H9 (cell line): ENCODE data around the gene TMEM108. TPM values are rescaled to one million over a fixed set of nuclear protein-coding genes. Genes with fewer than 3 reads are reported as not detected.

Experiments
- DNase-seq: peaks from one replicate; pipeline ENCODE4 v3.0.0-alpha.2; 2017
- H2AFZ ChIP-seq: one replicate; pipeline ENCODE4 v1.6.1; 2013; ENCODE audit warnings: mild to moderate bottlenecking, low read length, control low read depth, moderate library complexity
- H2AK5ac ChIP-seq: 2 replicates; pipeline ENCODE4 v1.6.1; 2013; ENCODE audit warnings: low read length, control low read depth, mixed read lengths; ENCODE audit not compliant: insufficient read length
- H2BK120ac ChIP-seq: one replicate; pipeline ENCODE4 v1.6.1; 2013; ENCODE audit warnings: low read depth, mild to moderate bottlenecking, low read length, control low read depth, inconsistent platforms; ENCODE audit not compliant: poor library complexity, severe bottlenecking
- H2BK12ac ChIP-seq: 2 replicates; pipeline ENCODE4 v1.6.1; 2013; ENCODE audit warnings: low read length, control low read depth, mixed read lengths, low read depth; ENCODE audit not compliant: insufficient read length
- H2BK15ac ChIP-seq: 2 replicates; pipeline ENCODE4 v1.6.1; 2013; ENCODE audit warnings: low read depth, low read length, control low read depth
- H2BK20ac ChIP-seq: one replicate; pipeline ENCODE4 v1.6.1; 2013; ENCODE audit warnings: low read depth, mild to moderate bottlenecking, low read length, control low read depth, inconsistent platforms; ENCODE audit not compliant: poor library complexity, severe bottlenecking
- H2BK5ac ChIP-seq: 2 replicates; pipeline ENCODE4 v1.6.1; 2013; ENCODE audit warnings: low read length, control low read depth, mixed read lengths; ENCODE audit not compliant: insufficient read length
- H3K14ac ChIP-seq: 2 replicates; pipeline ENCODE4 v1.6.1; 2013; ENCODE audit warnings: low read length, control low read depth; ENCODE audit not compliant: insufficient read depth
- H3K18ac ChIP-seq: 2 replicates; pipeline ENCODE4 v1.6.1; 2013; ENCODE audit warnings: low read depth, mild to moderate bottlenecking, mixed read lengths, low read length, control low read depth; ENCODE audit not compliant: insufficient read length
- H3K23ac ChIP-seq: 2 replicates; pipeline ENCODE4 v1.6.1; 2013; ENCODE audit warnings: low read length, control low read depth, mixed read lengths, low read depth; ENCODE audit not compliant: insufficient read length
- H3K23me2 ChIP-seq: 2 replicates; pipeline ENCODE4 v1.6.1; 2013; ENCODE audit warnings: low read depth, mild to moderate bottlenecking, mixed read lengths, low read length, control low read depth; ENCODE audit not compliant: insufficient read length, poor library complexity, severe bottlenecking
- H3K27ac ChIP-seq: 2 replicates; pipeline ENCODE4 v1.5.1; 2013; ENCODE audit warnings: low read length, control low read depth, mixed read lengths, low read depth; ENCODE audit not compliant: insufficient read length
- H3K27me3 ChIP-seq: 2 replicates; pipeline ENCODE4 v1.6.1; 2013; ENCODE audit warnings: low read length, control low read depth, inconsistent platforms; ENCODE audit not compliant: insufficient read depth
- H3K4ac ChIP-seq: 2 replicates; pipeline ENCODE4 v1.6.1; 2013; ENCODE audit warnings: low read depth, mild to moderate bottlenecking, control low read depth, inconsistent platforms, low read length, moderate library complexity
- H3K4me1 ChIP-seq: 2 replicates; pipeline ENCODE4 v1.6.1; 2013; ENCODE audit warnings: low read length, control low read depth, inconsistent platforms; ENCODE audit not compliant: insufficient read depth
- H3K4me2 ChIP-seq: 2 replicates; pipeline ENCODE4 v1.6.1; 2013; ENCODE audit warnings: low read length, control low read depth, mixed read lengths; ENCODE audit not compliant: insufficient read length, insufficient read depth
- H3K56ac ChIP-seq: 2 replicates; pipeline ENCODE4 v1.6.1; 2013; ENCODE audit warnings: low read depth, mild to moderate bottlenecking, mixed read lengths, low read length, control low read depth; ENCODE audit not compliant: insufficient read length
- H3K79me1 ChIP-seq: 2 replicates; pipeline ENCODE4 v1.6.1; 2013; ENCODE audit warnings: low read depth, mild to moderate bottlenecking, moderate library complexity, low read length, control low read depth, inconsistent platforms; ENCODE audit not compliant: insufficient read depth, poor library complexity, severe bottlenecking
- H3K79me2 ChIP-seq: 2 replicates; pipeline ENCODE4 v1.6.1; 2013; ENCODE audit warnings: low read length, control low read depth, inconsistent platforms; ENCODE audit not compliant: insufficient read depth
- H3K9ac ChIP-seq: 2 replicates; pipeline ENCODE4 v1.6.1; 2013; ENCODE audit warnings: low read length, control low read depth, mixed read lengths; ENCODE audit not compliant: insufficient read length; ENCODE audit errors: extremely low read depth
- H3K9me3 ChIP-seq: one replicate; pipeline ENCODE4 v1.6.1; 2013; ENCODE audit warnings: low read depth, low read length, inconsistent platforms; ENCODE audit not compliant: control insufficient read depth
- H3T11ph ChIP-seq: one replicate; pipeline ENCODE4 v1.6.1; 2013; ENCODE audit warnings: mild to moderate bottlenecking, low read length, control low read depth, inconsistent platforms
- H4K20me1 ChIP-seq: one replicate; pipeline ENCODE4 v1.6.1; 2013; ENCODE audit not compliant: control insufficient read depth, insufficient read length, insufficient read depth
- H4K5ac ChIP-seq: 2 replicates; pipeline ENCODE4 v1.6.1; 2013; ENCODE audit warnings: low read depth, mild to moderate bottlenecking, mixed read lengths, low read length, control low read depth; ENCODE audit not compliant: insufficient read length
- H4K8ac ChIP-seq: replicated peaks from 2 replicates; pipeline ENCODE4 v1.6.1; 2013; ENCODE audit warnings: low read length, control low read depth, mixed read lengths, low read depth; ENCODE audit not compliant: insufficient read length
- H4K91ac ChIP-seq: 2 replicates; pipeline ENCODE4 v1.6.1; 2013; ENCODE audit warnings: low read depth, mild to moderate bottlenecking, moderate library complexity, mixed read lengths, low read length, control low read depth; ENCODE audit not compliant: insufficient read length
- H3K27ac Mint-ChIP-seq, 3 experiments: 2 replicates in 2 of 3; 3 replicates in 1 of 3; pipeline ENCODE4 v1.8.0; 2020 to 2021; ENCODE audit warnings: mixed read lengths in 3 of 3, mild to moderate bottlenecking in 1 of 3, moderate library complexity in 1 of 3
- H3K27me3 Mint-ChIP-seq: 2 replicates; pipeline ENCODE4 v1.8.0; 2021; ENCODE audit warnings: low read depth, mild to moderate bottlenecking, moderate library complexity, mixed read lengths
- H3K36me3 Mint-ChIP-seq, 3 experiments: 2 replicates in 2 of 3; 3 replicates in 1 of 3; pipeline ENCODE4 v1.8.0; 2020 to 2021; ENCODE audit warnings: low read depth in 3 of 3, mixed read lengths in 3 of 3; ENCODE audit not compliant: insufficient read depth in 1 of 3
- H3K4me1 Mint-ChIP-seq, 2 experiments: 2 replicates each; pipeline ENCODE4 v1.8.0; 2020; ENCODE audit warnings: mixed read lengths in 2 of 2
- H3K4me3 Mint-ChIP-seq, 2 experiments: 2 replicates in 1 of 2; 3 replicates in 1 of 2; pipeline ENCODE4 v1.8.0; 2020 to 2021; ENCODE audit warnings: mild to moderate bottlenecking in 2 of 2, mixed read lengths in 2 of 2, moderate library complexity in 1 of 2
- H3K9me3 Mint-ChIP-seq, 2 experiments: 2 replicates in 1 of 2; 3 replicates in 1 of 2; pipeline ENCODE4 v1.8.0; 2020; ENCODE audit warnings: mild to moderate bottlenecking in 2 of 2, mixed read lengths in 2 of 2, moderate library complexity in 1 of 2
- WGBS: extraction: QIAGEN DNeasy Blood & Tissue Kit; methylation state at CpG from one replicate; pipeline ENCODE4 v1.1.7; 2013; ENCODE audit warnings: missing lambda C conversion rate, low lambda C conversion rate, mixed read lengths; ENCODE audit not compliant: insufficient read length; ENCODE audit errors: extremely low coverage; 5-methylcytosine and 5-hydroxymethylcytosine counted together
- total RNA-seq: library from RNA; stranded (reverse); gene quantifications from 2 replicates; pipeline ENCODE4 v1.2.1, GENCODE V29; 2021
- TF ChIP-seq, protein P1 (sequence below): fragments of 200-600 bp; sonication (generic); conservative IDR thresholded peaks from 3 replicates; pipeline ENCODE4 v1.8.0; 2021; ENCODE audit warnings: antibody characterized with exemption, mild to moderate bottlenecking

TMEM108 gene
- total RNA-seq, 1 experiment from 2014 or later, result 5.0 TPM

DNA sequence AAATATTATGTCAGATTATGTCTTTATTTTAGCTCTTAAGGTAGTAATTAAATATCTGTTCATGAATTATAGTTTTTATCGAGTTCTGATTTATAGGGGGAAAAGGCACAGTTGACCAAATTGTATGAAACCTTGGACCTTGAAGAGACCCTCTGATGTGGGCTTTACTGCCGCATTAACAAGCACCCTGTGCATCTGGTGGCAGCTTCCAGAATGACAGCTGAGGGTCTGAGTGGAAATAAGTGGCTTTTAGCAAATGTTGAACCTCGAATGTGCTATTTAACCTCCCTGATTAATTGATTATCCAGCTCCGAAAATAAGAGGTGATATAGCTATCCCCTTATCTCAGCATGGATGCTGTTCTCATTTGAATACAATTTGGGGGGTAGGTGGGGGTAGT, 87.0 kb downstream of the TMEM108 start:
- H4K5ac ChIP-seq, result no peak overlapping the region
- TF ChIP-seq, protein P1, sequence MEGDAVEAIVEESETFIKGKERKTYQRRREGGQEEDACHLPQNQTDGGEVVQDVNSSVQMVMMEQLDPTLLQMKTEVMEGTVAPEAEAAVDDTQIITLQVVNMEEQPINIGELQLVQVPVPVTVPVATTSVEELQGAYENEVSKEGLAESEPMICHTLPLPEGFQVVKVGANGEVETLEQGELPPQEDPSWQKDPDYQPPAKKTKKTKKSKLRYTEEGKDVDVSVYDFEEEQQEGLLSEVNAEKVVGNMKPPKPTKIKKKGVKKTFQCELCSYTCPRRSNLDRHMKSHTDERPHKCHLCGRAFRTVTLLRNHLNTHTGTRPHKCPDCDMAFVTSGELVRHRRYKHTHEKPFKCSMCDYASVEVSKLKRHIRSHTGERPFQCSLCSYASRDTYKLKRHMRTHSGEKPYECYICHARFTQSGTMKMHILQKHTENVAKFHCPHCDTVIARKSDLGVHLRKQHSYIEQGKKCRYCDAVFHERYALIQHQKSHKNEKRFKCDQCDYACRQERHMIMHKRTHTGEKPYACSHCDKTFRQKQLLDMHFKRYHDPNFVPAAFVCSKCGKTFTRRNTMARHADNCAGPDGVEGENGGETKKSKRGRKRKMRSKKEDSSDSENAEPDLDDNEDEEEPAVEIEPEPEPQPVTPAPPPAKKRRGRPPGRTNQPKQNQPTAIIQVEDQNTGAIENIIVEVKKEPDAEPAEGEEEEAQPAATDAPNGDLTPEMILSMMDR, result no peak
- Mint-ChIP-seq H3K36me3 (no peaks in the 10 kb centered on the region; a peak in 1 of 7 replicates), H3K9me3 (no peaks in the 10 kb centered on the region), H3K4me1 (peaks cover 4 to 6% of the 10 kb centered on the region in 2 experiments), H3K27me3 (no peaks in the 10 kb centered on the region), H3K27ac (no peak overlapping the region), H3K4me3 (no peak overlapping the region)
- H3K14ac ChIP-seq, result no peak overlapping the region
- H3T11ph ChIP-seq, result no peak overlapping the region
- H3K9ac ChIP-seq, result no peak overlapping the region
- H3K18ac ChIP-seq, result no peak overlapping the region
- H4K91ac ChIP-seq, result no peak overlapping the region
- no peak overlapping the region for H3K4me2 ChIP-seq
- no peak overlapping the region for H2BK15ac ChIP-seq
- no peak overlapping the region for H4K8ac ChIP-seq
- H3K9me3 ChIP-seq, result no peaks in the 10 kb centered on the region
- H2BK120ac ChIP-seq, result no peak overlapping the region
- DNase-seq, result no peak
- H2BK5ac ChIP-seq, result no peak overlapping the region
- H3K27ac ChIP-seq, result no peak overlapping the region
- H3K4ac ChIP-seq, result no peak overlapping the region
- H2BK20ac ChIP-seq, result no peak overlapping the region
- H3K23ac ChIP-seq, result no peak overlapping the region
- no peaks in the 10 kb centered on the region for H4K20me1 ChIP-seq
- no peaks in the 10 kb centered on the region for H3K79me2 ChIP-seq
- H2AK5ac ChIP-seq, result no peak overlapping the region
- H3K79me1 ChIP-seq, result no peaks in the 10 kb centered on the region
- no peak overlapping the region for H2AFZ ChIP-seq
- WGBS, result no CpG with 5 or more reads among the region's 4 CpGs
- H3K27me3 ChIP-seq, result no peaks in the 10 kb centered on the region
- no peak overlapping the region for H2BK12ac ChIP-seq
- no peaks in the 10 kb centered on the region for H3K4me1 ChIP-seq
- no peaks in the 10 kb centered on the region for H3K23me2 ChIP-seq
- H3K56ac ChIP-seq, result no peak overlapping the region
